Measurements from ENCODE around the gene ZNF683.

GRCh38 chr1:26395754-26396153, 23.2 kb upstream of the ZNF683 start:
- no peak for TF ChIP-seq CTCF (IDR thresholded peaks at IDR 0.05)
- TF ChIP-seq POLR2A (IDR thresholded peaks at IDR 0.05): no peak
